ENCODE data around the gene VANGL2.

DNA sequence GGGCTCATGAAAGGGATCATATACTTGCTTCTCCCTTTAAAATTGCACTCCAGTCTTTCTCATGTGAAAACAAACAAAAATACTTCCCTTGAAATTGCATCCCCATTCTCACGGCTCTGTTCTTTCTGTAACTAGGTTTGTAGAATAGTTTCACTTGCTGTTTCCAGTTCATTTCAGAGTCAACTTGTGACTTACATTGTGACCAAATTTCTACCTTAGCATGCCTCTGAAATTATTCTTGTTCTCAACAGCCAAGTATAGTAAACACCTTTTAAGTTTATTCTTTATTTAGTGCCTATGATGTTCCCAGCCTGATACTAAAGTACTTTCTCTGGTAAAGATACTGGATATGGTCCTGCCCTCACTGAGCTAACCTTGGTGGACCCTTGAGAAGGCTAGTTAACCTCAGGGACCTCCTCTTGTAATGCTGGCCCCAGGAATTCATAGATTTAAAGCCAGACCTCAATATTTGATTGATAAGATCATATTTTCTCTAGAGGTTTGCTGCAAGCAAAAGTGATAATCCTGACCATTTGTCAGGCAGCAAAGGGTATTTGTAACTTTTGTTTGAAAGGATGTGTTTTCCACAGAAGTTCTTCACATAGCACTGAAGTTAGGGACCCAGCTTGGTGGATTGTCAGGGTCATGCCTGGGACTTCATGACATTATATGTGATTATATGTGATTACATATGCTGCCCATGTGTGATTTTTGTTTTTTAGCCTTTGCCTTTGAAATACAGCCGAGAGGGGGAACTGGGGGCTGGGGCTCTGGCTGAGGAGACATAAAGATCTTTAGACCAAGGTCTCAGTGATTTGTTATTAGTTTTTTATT, 29.6 kb downstream of the VANGL2 start:
- TF ChIP-seq CTCF (IDR thresholded peaks at IDR 0.05) (no peak), POLR2A (IDR thresholded peaks at IDR 0.05) (no peak)
